Testis (tissue), 3 donors: ENCODE measurements around the gene PPAT. TPM values are rescaled to one million over a fixed set of nuclear protein-coding genes. Genes with fewer than 3 reads are reported as not detected.

ENCODE experiments used
- DNase-seq: peaks from one replicate; pipeline ENCODE4 v3.0.0-alpha.2; 2019
- H3K27ac ChIP-seq, 2 donors: fragments of 200-600 bp; sonication (generic); one replicate each; pipeline ENCODE4 v1.5.1; 2019
- H3K27me3 ChIP-seq: fragments of 200-600 bp; sonication (generic); one replicate; pipeline ENCODE4 v1.5.1; 2019
- H3K36me3 ChIP-seq: fragments of 200-600 bp; sonication (generic); one replicate; pipeline ENCODE4 v1.5.1; 2017; ENCODE audit warnings: low read depth; ENCODE audit errors: missing control alignments
- H3K4me1 ChIP-seq: fragments of 200-600 bp; sonication (generic); one replicate; pipeline ENCODE4 v1.5.1; 2019
- H3K4me3 ChIP-seq, 2 donors: fragments of 200-600 bp; sonication (generic); one replicate each; pipeline ENCODE4 v1.5.1; 2017 to 2019
- H3K9me3 ChIP-seq: fragments of 200-600 bp; sonication (generic); one replicate; pipeline ENCODE4 v1.5.1; 2017
- CTCF ChIP-seq, 3 experiments: fragments of 450-650 bp in 2 of 3; fragments of 200-600 bp in 1 of 3; sonication (generic) in 1 of 3; IDR thresholded peaks; one replicate each; pipeline ENCODE4 v1.5.1; 2016 to 2019; ENCODE audit warnings: antibody characterized with exemption in 3 of 3, mild to moderate bottlenecking in 2 of 3, moderate library complexity in 1 of 3
- POLR2A ChIP-seq: fragments of 450-650 bp; IDR thresholded peaks from one replicate; pipeline ENCODE4 v1.6.1; 2017; ENCODE audit warnings: antibody characterized with exemption, mild to moderate bottlenecking, moderate library complexity
- WGBS, 2 donors: methylation state at CpG; one replicate each; pipeline ENCODE4 v1.1.5; 2018; 5-methylcytosine and 5-hydroxymethylcytosine counted together
- intact Hi-C: fragments of 100-400 bp; cut with DNase I; formaldehyde crosslinking; loops from one replicate; pipeline ENCODE4 v1.15.1; 2023; ENCODE audit warnings: low total_unique reads
- polyA plus RNA-seq: library from polyadenylated mRNA; stranded (reverse); fragments of 350-450 nt; fragmentation: Illumina TruSeq; extraction: RNeasy Lipid Tissue Mini Kit (QIAGEN cat#74804); gene quantifications from one replicate; pipeline ENCODE4 v1.2.3, GENCODE V29; 2014; ENCODE audit warnings: low read depth, low replicate concordance; ENCODE audit not compliant: insufficient read depth
- total RNA-seq, 2 donors: library from RNA; depleted of rRNA; stranded (reverse); fragments of >200 nt; gene quantifications; one replicate each; pipeline ENCODE4 v1.2.3, GENCODE V29; 2016

PPAT gene
- total and polyA plus RNA-seq, 3 donors from 2014 or later: 14.9 to 22.5 (median 20.1) TPM

GRCh38 chr4:56360071-56360470, 75.3 kb downstream of the PPAT start:
- TF ChIP-seq CTCF (IDR thresholded peaks at IDR 0.05) (no peak), POLR2A (no peak)
- Histone ChIP-seq H3K36me3 (no peaks in the 10 kb centered on the region), H3K9me3 (no peaks in the 10 kb centered on the region), H3K4me3 (no peak overlapping the region), H3K27me3 (no peaks in the 10 kb centered on the region), H3K4me1 (no peaks in the 10 kb centered on the region), H3K27ac (no peak overlapping the region)
- intact Hi-C loops: no loop called here
- DNase-seq: no peak

- Histone ChIP-seq H3K27ac (no peak overlapping the region), H3K4me3 (no peak overlapping the region), H3K27me3 (no peaks in the 10 kb centered on the region), H3K36me3 (no peaks in the 10 kb centered on the region), H3K4me1 (no peaks in the 10 kb centered on the region), H3K9me3 (no peaks in the 10 kb centered on the region)
- intact Hi-C loops: no loop called here
- no peak for TF ChIP-seq POLR2A
- TF ChIP-seq CTCF (IDR thresholded peaks at IDR 0.05): no peak
- 96 to 98% methylated on average over 9 of the region's 9 CpGs for WGBS, 2 donors
- no peak for DNase-seq
Measured at GRCh38 chr4:56356650-56357049, 78.8 kb downstream of the PPAT start.

- Histone ChIP-seq H3K9me3 (no peaks in the 10 kb centered on the region), H3K4me3 (no peak overlapping the region), H3K27me3 (no peaks in the 10 kb centered on the region), H3K27ac (no peak overlapping the region), H3K36me3 (no peaks in the 10 kb centered on the region), H3K4me1 (no peaks in the 10 kb centered on the region)
- intact Hi-C loops: no loop called here
- 89 to 98% methylated on average over 3 of the region's 3 CpGs for WGBS, 2 donors
- DNase-seq: no peak
- TF ChIP-seq CTCF (IDR thresholded peaks at IDR 0.05) (no peak), POLR2A (no peak)
Measured at GRCh38 chr4:56348576-56348975, 86.8 kb downstream of the PPAT start.

GRCh38 chr4:56345458-56345857, 90.0 kb downstream of the PPAT start:
- H3K9me3 ChIP-seq: no peaks in the 10 kb centered on the region
- intact Hi-C loops: no loop called here
- H3K27me3 ChIP-seq: no peaks in the 10 kb centered on the region
- H3K4me3 ChIP-seq: no peak overlapping the region
- H3K4me1 ChIP-seq: no peaks in the 10 kb centered on the region
- TF ChIP-seq POLR2A (no peak), CTCF (IDR thresholded peaks at IDR 0.05) (no peak)
- WGBS, 2 donors: 90 to 92% methylated on average over 4 of the region's 4 CpGs
- no peak overlapping the region for H3K27ac ChIP-seq
- no peaks in the 10 kb centered on the region for H3K36me3 ChIP-seq
- DNase-seq: no peak

Other genes starting within 250 kb of the PPAT start
- 10 to 100 TPM; 12.3 to 19.5 TPM for gene AASDH, start 48.1 kb downstream of the PPAT start, total RNA-seq
- 7.8 TPM for gene AASDH, start 48.1 kb downstream of the PPAT start, polyA plus RNA-seq
- 10 to 100 TPM; 65.8 to 69.0 TPM for gene PAICS, start 645 bp upstream of the PPAT start, total RNA-seq
- 62.2 TPM for gene PAICS, start 645 bp upstream of the PPAT start, polyA plus RNA-seq
- gene SRP72, start 32.0 kb upstream of the PPAT start, total RNA-seq: 10 to 100 TPM; 67.9 to 76.5 TPM
- 57.2 TPM for gene SRP72, start 32.0 kb upstream of the PPAT start, polyA plus RNA-seq
- 1 to 10 TPM; 1.3 to 4.7 TPM for gene ARL9, start 70.2 kb upstream of the PPAT start, total RNA-seq
- gene ARL9, start 70.2 kb upstream of the PPAT start, polyA plus RNA-seq: 5.9 TPM
- 100 to 1,000 TPM; 141 to 158 TPM for gene HOPX, start 245.7 kb upstream of the PPAT start, total RNA-seq
- gene HOPX, start 245.7 kb upstream of the PPAT start, polyA plus RNA-seq: 102 TPM